Limb (tissue), 2 donors: ENCODE results near the gene RFPL4AL1.
"Not testable (repeated sequence)": the region's sequence is repeated elsewhere in the genome, so short reads cannot be mapped to it uniquely, and the experiment has no call there.

Experiments
- DNase-seq, 2 donors: peaks; one replicate each; pipeline ENCODE4 v3.0.0-alpha.2; 2016; ENCODE audit errors: extremely low spot score in 2 of 2

The RFPL4AL1 gene

GRCh38 chr19:55768818-55769217 is at the start of gene RFPL4AL1:
RFPL4AL1 (plus strand) TSS chr19:55769118; CDS start chr19:55771805, 2,687 bp downstream.
- not testable (repeated sequence) for DNase-seq

- DNase-seq, result no peak
Measured at GRCh38 chr19:55720214-55720746, 48.6 kb upstream of the RFPL4AL1 start.

GRCh38 chr19:55720801-55721200 is 48.1 kb upstream of the RFPL4AL1 start:
- DNase-seq, result no peak

GRCh38 chr19:55723491-55723890 is 45.4 kb upstream of the RFPL4AL1 start:
- DNase-seq, result no peak

GRCh38 chr19:55730378-55730777 is 38.5 kb upstream of the RFPL4AL1 start:
- not testable (repeated sequence) for DNase-seq

- DNase-seq, result no peak
Measured at GRCh38 chr19:55738302-55738701, 30.6 kb upstream of the RFPL4AL1 start, which contains the start of gene NLRP9. NLRP9 (minus strand) TSS chr19:55738402; CDS start chr19:55738374, 28 bp downstream.

- DNase-seq, result no peak
Measured at GRCh38 chr19:55750715-55751114, 18.2 kb upstream of the RFPL4AL1 start.

GRCh38 chr19:55753401-55753800 is 15.5 kb upstream of the RFPL4AL1 start:
- no peak for DNase-seq

- DNase-seq, result not testable (repeated sequence)
Measured at GRCh38 chr19:55756808-55757207, 12.1 kb upstream of the RFPL4AL1 start.

GRCh38 chr19:55758797-55759196 is 10.1 kb upstream of the RFPL4AL1 start, which contains the start of gene RFPL4A:
RFPL4A (plus strand) TSS chr19:55759097; CDS start chr19:55761801, 2,704 bp downstream.
- DNase-seq, result not testable (repeated sequence)

GRCh38 chr19:55766466-55766865 is 2.5 kb upstream of the RFPL4AL1 start:
- no peak for DNase-seq

- not testable (repeated sequence) for DNase-seq
Measured at GRCh38 chr19:55769632-55770031, 714 bp downstream of the RFPL4AL1 start.

- no peak for DNase-seq
Measured at GRCh38 chr19:55777528-55777927, 8.6 kb downstream of the RFPL4AL1 start.

- no peak for DNase-seq
Measured at GRCh38 chr19:55778331-55778730, 9.4 kb downstream of the RFPL4AL1 start.

- DNase-seq, result no peak
Measured at GRCh38 chr19:55781112-55781511, 12.2 kb downstream of the RFPL4AL1 start.

- DNase-seq, result no peak
Measured at GRCh38 chr19:55795021-55795420, 26.1 kb downstream of the RFPL4AL1 start.

- no peak for DNase-seq
Measured at GRCh38 chr19:55801416-55801815, 32.5 kb downstream of the RFPL4AL1 start.

GRCh38 chr19:55802281-55802680 is 33.4 kb downstream of the RFPL4AL1 start:
- no peak for DNase-seq

- peak in 1 of 2 donors; percentile 15 for DNase-seq
Measured at GRCh38 chr19:55809381-55810058, 40.6 kb downstream of the RFPL4AL1 start.

- no peak for DNase-seq
Measured at GRCh38 chr19:55811340-55811739, 42.4 kb downstream of the RFPL4AL1 start.

- no peak for DNase-seq
Measured at GRCh38 chr19:55812449-55812848, 43.5 kb downstream of the RFPL4AL1 start.

- DNase-seq, result no peak
Measured at GRCh38 chr19:55813906-55814305, 45.0 kb downstream of the RFPL4AL1 start.

- DNase-seq, result no peak
Measured at GRCh38 chr19:55820037-55820436, 51.1 kb downstream of the RFPL4AL1 start.
